ENCODE results near the gene CTDSP2. TPM values are rescaled to one million over a fixed set of nuclear protein-coding genes. Genes with fewer than 3 reads are reported as not detected.

Gene CTDSP2
- total RNA-seq, 1 donor from 2014 or later: 87.1 TPM

DNA sequence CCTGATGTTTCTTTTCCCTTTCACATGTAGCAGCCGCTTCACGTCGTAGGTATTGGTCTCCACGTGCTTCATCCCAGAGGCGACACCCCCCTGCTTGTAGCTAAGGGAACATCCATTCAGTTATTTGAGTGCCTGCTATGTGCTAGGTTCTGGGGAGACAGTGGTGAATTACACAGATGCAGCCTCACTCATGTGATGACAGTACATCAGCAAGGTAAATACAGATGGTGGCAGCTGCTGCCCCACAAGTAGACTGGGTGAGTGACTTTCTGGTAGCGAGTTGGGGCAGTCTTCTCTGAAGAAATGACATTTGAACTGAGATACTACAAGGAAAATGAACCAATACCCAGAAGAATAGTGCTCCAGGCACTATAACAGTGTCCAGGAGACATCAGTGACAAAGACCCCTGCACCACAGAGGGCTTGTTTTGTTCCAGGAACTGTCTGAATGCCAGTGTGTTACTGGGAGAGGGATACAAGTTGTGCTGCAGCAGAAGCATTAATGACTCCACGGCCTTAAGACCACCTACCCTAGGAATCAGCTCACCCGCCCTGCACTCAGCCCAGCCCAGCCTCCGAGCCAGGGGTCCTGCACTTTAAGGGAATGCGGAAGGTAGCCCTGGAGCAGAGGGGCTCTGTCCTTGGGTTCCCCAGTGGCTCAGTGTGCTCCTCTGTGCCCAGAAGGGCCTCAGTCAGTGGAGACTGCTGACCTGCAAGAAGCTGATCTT is 35.3 kb downstream of the CTDSP2 start:
- Mint-ChIP-seq H3K27ac (ENCODE audit: unreplicated experiment) (no peak overlapping the region), H3K36me3 (ENCODE audit: low read depth, unreplicated experiment) (peaks cover 28% of the 10 kb centered on the region), H3K4me3 (ENCODE audit: unreplicated experiment) (no peak overlapping the region), H3K9me3 (ENCODE audit: unreplicated experiment) (no peaks in the 10 kb centered on the region), H3K27me3 (ENCODE audit: low read depth, unreplicated experiment) (no peaks in the 10 kb centered on the region), H3K4me1 (ENCODE audit: low read depth, unreplicated experiment) (peaks cover 11% of the 10 kb centered on the region)
- FAIRE-seq (no peak), DNase-seq (ENCODE audit: low read depth) (no peak)
- no peak for TF ChIP-seq EZH2 (IDR thresholded peaks at IDR 0.05; ENCODE audit: insufficient read depth, low read length)
- TF ChIP-seq, protein P1, sequence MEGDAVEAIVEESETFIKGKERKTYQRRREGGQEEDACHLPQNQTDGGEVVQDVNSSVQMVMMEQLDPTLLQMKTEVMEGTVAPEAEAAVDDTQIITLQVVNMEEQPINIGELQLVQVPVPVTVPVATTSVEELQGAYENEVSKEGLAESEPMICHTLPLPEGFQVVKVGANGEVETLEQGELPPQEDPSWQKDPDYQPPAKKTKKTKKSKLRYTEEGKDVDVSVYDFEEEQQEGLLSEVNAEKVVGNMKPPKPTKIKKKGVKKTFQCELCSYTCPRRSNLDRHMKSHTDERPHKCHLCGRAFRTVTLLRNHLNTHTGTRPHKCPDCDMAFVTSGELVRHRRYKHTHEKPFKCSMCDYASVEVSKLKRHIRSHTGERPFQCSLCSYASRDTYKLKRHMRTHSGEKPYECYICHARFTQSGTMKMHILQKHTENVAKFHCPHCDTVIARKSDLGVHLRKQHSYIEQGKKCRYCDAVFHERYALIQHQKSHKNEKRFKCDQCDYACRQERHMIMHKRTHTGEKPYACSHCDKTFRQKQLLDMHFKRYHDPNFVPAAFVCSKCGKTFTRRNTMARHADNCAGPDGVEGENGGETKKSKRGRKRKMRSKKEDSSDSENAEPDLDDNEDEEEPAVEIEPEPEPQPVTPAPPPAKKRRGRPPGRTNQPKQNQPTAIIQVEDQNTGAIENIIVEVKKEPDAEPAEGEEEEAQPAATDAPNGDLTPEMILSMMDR (IDR thresholded peaks at IDR 0.05; ENCODE audit: insufficient read depth, low read depth, low read length): no peak
- H3K27ac ChIP-seq (ENCODE audit: low read depth, low read length): no peak overlapping the region
- no peaks in the 10 kb centered on the region for H3K9me3 ChIP-seq (ENCODE audit: insufficient read depth, low read depth, low read length)
- H3K4me2 ChIP-seq (ENCODE audit: low read length): no peak overlapping the region
- peaks cover 18% of the 10 kb centered on the region for H4K20me1 ChIP-seq (ENCODE audit: insufficient read depth, low read length)
- H2AFZ ChIP-seq (ENCODE audit: low read depth, low read length): no peak overlapping the region
- no peak overlapping the region for H3K4me3 ChIP-seq (ENCODE audit: insufficient read depth, low read depth, low read length)
- H3K79me2 ChIP-seq (ENCODE audit: insufficient read depth, low read length): no peaks in the 10 kb centered on the region
- peaks cover 12% of the 10 kb centered on the region for H3K36me3 ChIP-seq (ENCODE audit: insufficient read depth, low read length)
- H3K4me1 ChIP-seq (ENCODE audit: insufficient read depth, low read length): peaks cover 16% of the 10 kb centered on the region
- no peaks in the 10 kb centered on the region for H3K27me3 ChIP-seq (ENCODE audit: insufficient read depth, low read length)
- no peak overlapping the region for H3K9ac ChIP-seq (ENCODE audit: low read length)

DNA sequence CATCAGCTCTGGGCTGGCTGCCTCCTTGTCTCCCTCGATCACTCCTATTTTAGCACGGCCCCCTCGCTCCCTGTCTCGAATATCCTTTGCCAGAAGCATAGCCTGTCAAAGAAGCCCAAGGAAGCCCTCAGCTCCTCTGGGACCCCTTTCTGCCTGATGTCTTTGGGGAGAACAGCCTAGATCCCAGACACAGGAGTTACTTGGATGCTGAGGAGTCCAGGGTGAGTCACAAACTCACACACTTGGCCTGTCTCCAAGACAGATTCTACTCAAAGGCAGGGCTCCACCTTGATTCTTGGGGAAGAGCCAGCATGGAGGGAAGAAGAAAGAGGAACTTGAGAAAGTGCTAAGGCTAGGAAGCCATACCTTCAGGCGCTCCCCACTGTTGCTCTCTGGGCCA is 36.1 kb downstream of the CTDSP2 start:
- peaks cover 12% of the 10 kb centered on the region for H3K36me3 ChIP-seq (ENCODE audit: insufficient read depth, low read length)
- peaks cover 11% of the 10 kb centered on the region for H3K4me1 Mint-ChIP-seq (ENCODE audit: low read depth, unreplicated experiment)
- no peak for TF ChIP-seq EZH2 (IDR thresholded peaks at IDR 0.05; ENCODE audit: insufficient read depth, low read length)
- TF ChIP-seq, protein P1 (IDR thresholded peaks at IDR 0.05; ENCODE audit: insufficient read depth, low read depth, low read length): no peak
- H3K36me3 Mint-ChIP-seq (ENCODE audit: low read depth, unreplicated experiment): peaks cover 26% of the 10 kb centered on the region
- no peak overlapping the region for H3K27ac ChIP-seq (ENCODE audit: low read depth, low read length)
- FAIRE-seq: peak; percentile 13
- no peak overlapping the region for H3K9ac ChIP-seq (ENCODE audit: low read length)
- H3K4me3 Mint-ChIP-seq (ENCODE audit: unreplicated experiment): no peak overlapping the region
- H3K27ac Mint-ChIP-seq (ENCODE audit: unreplicated experiment): no peak overlapping the region
- H3K4me2 ChIP-seq (ENCODE audit: low read length): no peak overlapping the region
- no peaks in the 10 kb centered on the region for H3K27me3 Mint-ChIP-seq (ENCODE audit: low read depth, unreplicated experiment)
- peaks cover 16% of the 10 kb centered on the region for H3K4me1 ChIP-seq (ENCODE audit: insufficient read depth, low read length)
- no peaks in the 10 kb centered on the region for H3K79me2 ChIP-seq (ENCODE audit: insufficient read depth, low read length)
- no peaks in the 10 kb centered on the region for H3K27me3 ChIP-seq (ENCODE audit: insufficient read depth, low read length)
- no peak overlapping the region for H2AFZ ChIP-seq (ENCODE audit: low read depth, low read length)
- H3K4me3 ChIP-seq (ENCODE audit: insufficient read depth, low read depth, low read length): no peak overlapping the region
- no peaks in the 10 kb centered on the region for H3K9me3 Mint-ChIP-seq (ENCODE audit: unreplicated experiment)
- H3K9me3 ChIP-seq (ENCODE audit: insufficient read depth, low read depth, low read length): no peaks in the 10 kb centered on the region
- H4K20me1 ChIP-seq (ENCODE audit: insufficient read depth, low read length): peaks cover 11% of the 10 kb centered on the region
- DNase-seq (ENCODE audit: low read depth): peak; percentile 58

DNA sequence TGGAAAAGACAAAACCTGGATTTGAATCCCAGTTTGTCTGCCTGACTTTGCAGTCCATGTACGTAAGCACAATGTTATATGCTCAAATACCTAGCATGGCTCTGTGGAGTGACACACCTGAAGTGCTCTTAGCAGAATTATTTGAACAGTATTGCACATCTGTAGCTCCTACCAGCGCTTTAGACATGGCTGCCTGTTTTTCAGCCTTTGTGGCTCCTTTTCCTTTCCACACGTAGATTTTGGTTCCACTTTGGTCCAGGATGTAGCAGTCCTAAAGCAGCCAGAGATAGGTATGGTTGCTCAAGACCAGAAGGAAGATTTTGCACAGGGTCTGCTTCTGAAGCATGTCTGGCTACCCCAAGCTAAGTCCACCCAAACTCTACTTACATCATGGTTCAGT is 37.1 kb downstream of the CTDSP2 start:
- H3K9ac ChIP-seq (ENCODE audit: low read length): no peak overlapping the region
- Mint-ChIP-seq H3K9me3 (ENCODE audit: unreplicated experiment) (no peaks in the 10 kb centered on the region), H3K4me3 (ENCODE audit: unreplicated experiment) (no peak overlapping the region), H3K27ac (ENCODE audit: unreplicated experiment) (no peak overlapping the region), H3K36me3 (ENCODE audit: low read depth, unreplicated experiment) (peaks cover 26% of the 10 kb centered on the region), H3K27me3 (ENCODE audit: low read depth, unreplicated experiment) (no peaks in the 10 kb centered on the region), H3K4me1 (ENCODE audit: low read depth, unreplicated experiment) (peaks cover 10% of the 10 kb centered on the region)
- H3K9me3 ChIP-seq (ENCODE audit: insufficient read depth, low read depth, low read length): no peaks in the 10 kb centered on the region
- FAIRE-seq (no peak), DNase-seq (ENCODE audit: low read depth) (no peak)
- peaks cover 9% of the 10 kb centered on the region for H4K20me1 ChIP-seq (ENCODE audit: insufficient read depth, low read length)
- H3K79me2 ChIP-seq (ENCODE audit: insufficient read depth, low read length): no peaks in the 10 kb centered on the region
- peaks cover 12% of the 10 kb centered on the region for H3K36me3 ChIP-seq (ENCODE audit: insufficient read depth, low read length)
- no peak overlapping the region for H3K4me2 ChIP-seq (ENCODE audit: low read length)
- H3K4me3 ChIP-seq (ENCODE audit: insufficient read depth, low read depth, low read length): no peak overlapping the region
- H3K4me1 ChIP-seq (ENCODE audit: insufficient read depth, low read length): peaks cover 16% of the 10 kb centered on the region
- no peak for TF ChIP-seq EZH2 (IDR thresholded peaks at IDR 0.05; ENCODE audit: insufficient read depth, low read length)
- TF ChIP-seq, protein P1 (IDR thresholded peaks at IDR 0.05; ENCODE audit: insufficient read depth, low read depth, low read length): no peak
- no peaks in the 10 kb centered on the region for H3K27me3 ChIP-seq (ENCODE audit: insufficient read depth, low read length)
- H2AFZ ChIP-seq (ENCODE audit: low read depth, low read length): no peak overlapping the region
- H3K27ac ChIP-seq (ENCODE audit: low read depth, low read length): no peak overlapping the region
